Measurements from ENCODE around the gene MBNL2. TPM values are rescaled to one million over a fixed set of nuclear protein-coding genes. Genes with fewer than 3 reads are reported as not detected.

The MBNL2 gene
- polyA plus RNA-seq, 1 experiment, result 27.4 TPM

GRCh38 chr13:97266772-97267417 is 44.8 kb downstream of the MBNL2 start:
- no peak for TF ChIP-seq CTCF (IDR thresholded peaks at IDR 0.05; ENCODE audit: insufficient read depth, low read depth, low read length)
- ChIA-PET CTCF (interaction anchor here (1.1 kb wide), 2 partner anchors 43 to 77 kb away, joined by 3 read pairs; no protein-coding TSS in a partner anchor), POLR2A (interaction anchor here (0.5 kb wide), 1 partner anchor 40 kb away, joined by 6 read pairs; no protein-coding TSS in a partner anchor)
- Histone ChIP-seq H3K4me3 (ENCODE audit: low read depth, low read length) (no peak overlapping the region), H3K36me3 (ENCODE audit: control insufficient read depth, insufficient read depth, low read length) (peaks cover 5% of the 10 kb centered on the region), H3K27me3 (ENCODE audit: control insufficient read depth, insufficient read depth, low read length) (no peaks in the 10 kb centered on the region)
- no peak for DNase-seq (ENCODE audit: low read depth)

- Histone ChIP-seq H3K27me3 (ENCODE audit: control insufficient read depth, insufficient read depth, low read length) (no peaks in the 10 kb centered on the region), H3K36me3 (ENCODE audit: control insufficient read depth, insufficient read depth, low read length) (peaks cover 3% of the 10 kb centered on the region), H3K4me3 (ENCODE audit: low read depth, low read length) (no peak overlapping the region)
- CTCF ChIA-PET, result interaction anchor here (1.1 kb wide), 1 partner anchor 76 kb away, joined by 3 read pairs; no protein-coding TSS in a partner anchor
- DNase-seq (ENCODE audit: low read depth), result no peak
- no peak for TF ChIP-seq CTCF (IDR thresholded peaks at IDR 0.05; ENCODE audit: insufficient read depth, low read depth, low read length)
- POLR2A ChIA-PET, result interaction anchor here (0.5 kb wide), 1 partner anchor 40 kb away, joined by 6 read pairs; no protein-coding TSS in a partner anchor
Measured at GRCh38 chr13:97267418-97268059, 45.4 kb downstream of the MBNL2 start.

GRCh38 chr13:97268772-97269171 is 46.6 kb downstream of the MBNL2 start:
- no peak for TF ChIP-seq CTCF (IDR thresholded peaks at IDR 0.05; ENCODE audit: insufficient read depth, low read depth, low read length)

GRCh38 chr13:97269603-97270002 is 47.5 kb downstream of the MBNL2 start:
- ChIA-PET CTCF (interaction anchor here (1.1 to 2.1 kb wide), 2 partner anchors 10 to 44 kb away, joined by 4 to 7 read pairs; no protein-coding TSS in a partner anchor), POLR2A (no interaction called here)

More at GRCh38 chr13:97268772-97269171, 46.6 kb downstream of the MBNL2 start:
- Histone ChIP-seq H3K36me3 (ENCODE audit: control insufficient read depth, insufficient read depth, low read length) (peaks cover 3% of the 10 kb centered on the region), H3K4me3 (ENCODE audit: low read depth, low read length) (no peak overlapping the region), H3K27me3 (ENCODE audit: control insufficient read depth, insufficient read depth, low read length) (no peaks in the 10 kb centered on the region)
- DNase-seq (ENCODE audit: low read depth), result no peak
- ChIA-PET POLR2A (interaction anchor here (0.6 to 0.7 kb wide), 2 partner anchors 38 to 579 kb away, joined by 6 to 8 read pairs; no protein-coding TSS in a partner anchor), CTCF (interaction anchor here (1.1 to 2.1 kb wide), 3 partner anchors 9 to 43 kb away, joined by 3 to 7 read pairs (median 4); no protein-coding TSS in a partner anchor)

More at GRCh38 chr13:97269603-97270002, 47.5 kb downstream of the MBNL2 start:
- peaks cover 3% of the 10 kb centered on the region for H3K36me3 ChIP-seq (ENCODE audit: control insufficient read depth, insufficient read depth, low read length)
- H3K27me3 ChIP-seq (ENCODE audit: control insufficient read depth, insufficient read depth, low read length), result no peaks in the 10 kb centered on the region
- no peak overlapping the region for H3K4me3 ChIP-seq (ENCODE audit: low read depth, low read length)
- no peak for DNase-seq (ENCODE audit: low read depth)
- TF ChIP-seq CTCF (IDR thresholded peaks at IDR 0.05; ENCODE audit: insufficient read depth, low read depth, low read length), result no peak
